Neutrophil (primary cell): ENCODE data around the gene F5.

Experiments
- H3K27ac ChIP-seq: fragments of 200-600 bp; sonication (generic); 2 replicates; pipeline ENCODE4 v1.5.1; 2016; ENCODE audit warnings: mild to moderate bottlenecking, moderate library complexity
- H3K27me3 ChIP-seq: fragments of 200-600 bp; sonication (generic); 2 replicates; pipeline ENCODE4 v1.6.0; 2016; ENCODE audit warnings: mild to moderate bottlenecking
- H3K36me3 ChIP-seq: fragments of 200-600 bp; sonication (generic); 2 replicates; pipeline ENCODE4 v1.5.1; 2017
- H3K4me1 ChIP-seq, 2 experiments: fragments of 200-600 bp in 1 of 2; sonication (generic) in 1 of 2; 1 replicate in 1 of 2; 2 replicates in 1 of 2; pipeline versions ENCODE4 v1.5.1 to v1.6.1; 2013 to 2016; ENCODE audit warnings: low read depth in 1 of 2, low read length in 1 of 2, mild to moderate bottlenecking in 1 of 2, moderate library complexity in 1 of 2; ENCODE audit not compliant: control insufficient read depth in 1 of 2, insufficient read depth in 1 of 2
- H3K4me3 ChIP-seq, 2 experiments: fragments of 200-600 bp in 1 of 2; sonication (generic) in 1 of 2; 1 replicate in 1 of 2; 2 replicates in 1 of 2; pipeline ENCODE4 v1.5.1; 2013 to 2016; ENCODE audit warnings: low read depth in 1 of 2, low read length in 1 of 2, mild to moderate bottlenecking in 1 of 2, moderate library complexity in 1 of 2
- H3K9me3 ChIP-seq: fragments of 200-600 bp; sonication (generic); 2 replicates; pipeline ENCODE4 v1.5.1; 2016
- CTCF ChIP-seq: fragments of 200-600 bp; sonication (generic); IDR thresholded peaks from 2 replicates; pipeline ENCODE4 v1.5.1; 2016; ENCODE audit warnings: antibody characterized with exemption

The F5 gene

GRCh38 chr1:169576935-169577331, 9.3 kb downstream of the F5 start:
- TF ChIP-seq CTCF = no peak
- H3K27ac ChIP-seq = no peak overlapping the region
- no peak overlapping the region for H3K4me3 ChIP-seq

DNA sequence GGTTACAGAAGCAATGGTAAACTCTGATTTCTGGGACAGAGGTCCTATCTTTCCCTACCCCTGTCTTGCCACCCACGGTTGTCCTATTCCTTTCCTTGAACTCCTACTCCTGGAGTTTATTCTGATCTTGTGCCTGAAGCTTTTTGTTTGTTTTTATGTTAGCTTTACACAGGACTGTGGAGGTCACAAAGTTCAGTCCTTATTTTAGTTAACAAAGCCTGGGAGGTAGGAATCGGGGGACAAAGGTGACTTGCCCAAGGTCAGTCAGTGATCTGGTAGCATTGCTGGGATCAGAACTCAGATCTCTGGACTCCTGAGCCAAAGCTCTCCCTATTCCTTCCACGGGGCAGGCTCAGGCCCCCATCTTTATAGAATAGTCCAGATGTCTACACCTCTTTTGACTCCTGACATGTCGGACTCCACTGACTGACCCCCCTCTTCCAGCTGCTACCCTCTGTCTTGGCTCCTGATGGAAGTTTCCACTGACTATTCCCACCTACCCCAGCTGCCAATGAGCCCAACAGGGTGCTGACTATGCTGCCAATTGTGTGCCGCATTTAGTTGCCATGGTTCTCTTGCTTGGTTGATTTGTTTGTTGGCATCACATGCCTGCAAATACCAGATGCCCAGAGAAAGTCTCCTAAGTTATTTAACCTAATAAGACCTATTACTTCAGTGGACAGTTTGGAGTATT, 9.9 kb downstream of the F5 start:
- Histone ChIP-seq H3K27ac (no peak overlapping the region), H3K27me3 (no peaks in the 10 kb centered on the region), H3K36me3 (peaks cover 61% of the 10 kb centered on the region), H3K4me3 (no peak overlapping the region), H3K4me1 (no peaks in the 10 kb centered on the region), H3K9me3 (no peaks in the 10 kb centered on the region)
- TF ChIP-seq CTCF = no peak

More at GRCh38 chr1:169576935-169577331, 9.3 kb downstream of the F5 start:
- H3K27me3 ChIP-seq = no peaks in the 10 kb centered on the region
- H3K9me3 ChIP-seq = no peaks in the 10 kb centered on the region
- peaks cover 61% of the 10 kb centered on the region for H3K36me3 ChIP-seq
- no peaks in the 10 kb centered on the region for H3K4me1 ChIP-seq

DNA sequence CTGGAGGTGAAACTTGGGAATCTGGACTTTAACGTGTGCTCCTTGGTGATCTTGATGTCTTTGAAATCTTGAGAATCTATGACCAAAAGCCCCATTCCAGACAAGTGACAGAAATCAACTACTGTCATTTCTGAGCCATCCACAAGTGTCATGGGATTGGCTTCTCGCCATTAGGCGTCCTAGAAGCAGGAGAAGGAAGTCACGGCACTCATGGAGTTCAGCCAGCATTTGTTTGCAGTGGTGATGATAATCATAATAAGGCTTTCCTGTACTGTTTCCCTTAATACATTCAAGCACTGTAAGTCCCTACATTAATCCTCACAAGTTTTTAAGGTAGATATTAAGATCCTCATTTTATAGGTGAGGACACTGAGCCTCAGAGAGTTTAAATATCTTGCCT, 11.9 kb downstream of the F5 start:
- Histone ChIP-seq H3K36me3 (peaks cover 71% of the 10 kb centered on the region), H3K27me3 (no peaks in the 10 kb centered on the region), H3K4me1 (no peaks in the 10 kb centered on the region), H3K27ac (no peak overlapping the region), H3K9me3 (no peaks in the 10 kb centered on the region), H3K4me3 (no peak overlapping the region)
- TF ChIP-seq CTCF = no peak

GRCh38 chr1:169572187-169572586, 14.1 kb downstream of the F5 start:
- Histone ChIP-seq H3K4me1 (no peaks in the 10 kb centered on the region), H3K27me3 (no peaks in the 10 kb centered on the region), H3K36me3 (peaks cover 71% of the 10 kb centered on the region), H3K9me3 (no peaks in the 10 kb centered on the region), H3K27ac (no peak overlapping the region), H3K4me3 (no peak overlapping the region)
- no peak for TF ChIP-seq CTCF

DNA sequence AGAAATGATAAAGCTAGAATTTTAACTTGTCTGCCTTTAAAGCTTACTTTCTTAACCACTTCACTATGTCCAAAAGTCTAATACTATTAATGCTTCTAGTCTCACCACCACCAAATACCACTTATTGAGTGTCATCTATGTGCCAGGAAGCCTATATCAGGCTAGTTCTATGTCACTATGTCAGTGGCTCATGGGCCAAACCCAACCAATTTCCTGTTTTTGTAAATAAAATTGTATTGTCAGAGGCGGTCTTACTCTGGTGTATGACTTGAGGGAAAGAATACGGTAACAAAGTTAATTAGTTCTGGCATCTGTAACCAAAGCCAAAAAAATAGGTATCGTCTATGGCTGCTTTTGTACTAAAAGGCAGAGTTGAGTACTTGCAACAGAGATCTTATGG, 14.8 kb downstream of the F5 start:
- no peaks in the 10 kb centered on the region for H3K9me3 ChIP-seq
- no peaks in the 10 kb centered on the region for H3K4me1 ChIP-seq
- TF ChIP-seq CTCF = no peak
- H3K36me3 ChIP-seq = peaks cover 78% of the 10 kb centered on the region
- H3K27me3 ChIP-seq = no peaks in the 10 kb centered on the region
- no peak overlapping the region for H3K4me3 ChIP-seq
- H3K27ac ChIP-seq = no peak overlapping the region
